ENCODE results near the gene TBC1D21. TPM values are rescaled to one million over a fixed set of nuclear protein-coding genes. Genes with fewer than 3 reads are reported as not detected.

TBC1D21 gene
- total and polyA plus RNA-seq, 2 of the 4 experiments (the other 2 are of a cell fraction) = not detected

GRCh38 chr15:73922186-73923151 lies 49.1 kb downstream of the TBC1D21 start (continued):
- TF ChIP-seq, protein P1, sequence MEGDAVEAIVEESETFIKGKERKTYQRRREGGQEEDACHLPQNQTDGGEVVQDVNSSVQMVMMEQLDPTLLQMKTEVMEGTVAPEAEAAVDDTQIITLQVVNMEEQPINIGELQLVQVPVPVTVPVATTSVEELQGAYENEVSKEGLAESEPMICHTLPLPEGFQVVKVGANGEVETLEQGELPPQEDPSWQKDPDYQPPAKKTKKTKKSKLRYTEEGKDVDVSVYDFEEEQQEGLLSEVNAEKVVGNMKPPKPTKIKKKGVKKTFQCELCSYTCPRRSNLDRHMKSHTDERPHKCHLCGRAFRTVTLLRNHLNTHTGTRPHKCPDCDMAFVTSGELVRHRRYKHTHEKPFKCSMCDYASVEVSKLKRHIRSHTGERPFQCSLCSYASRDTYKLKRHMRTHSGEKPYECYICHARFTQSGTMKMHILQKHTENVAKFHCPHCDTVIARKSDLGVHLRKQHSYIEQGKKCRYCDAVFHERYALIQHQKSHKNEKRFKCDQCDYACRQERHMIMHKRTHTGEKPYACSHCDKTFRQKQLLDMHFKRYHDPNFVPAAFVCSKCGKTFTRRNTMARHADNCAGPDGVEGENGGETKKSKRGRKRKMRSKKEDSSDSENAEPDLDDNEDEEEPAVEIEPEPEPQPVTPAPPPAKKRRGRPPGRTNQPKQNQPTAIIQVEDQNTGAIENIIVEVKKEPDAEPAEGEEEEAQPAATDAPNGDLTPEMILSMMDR (conservative IDR thresholded peaks at IDR 0.05; ENCODE audit: low read depth, low read length) = no peak

- H3K4me1 ChIP-seq (ENCODE audit: control insufficient read depth, insufficient read depth, low read length) = peaks cover 45% of the 10 kb centered on the region
Observed at GRCh38 chr15:73923156-73923487, 49.8 kb downstream of the TBC1D21 start.

More at GRCh38 chr15:73923156-73923487, 49.8 kb downstream of the TBC1D21 start:
- Histone ChIP-seq H3K36me3 (ENCODE audit: control insufficient read depth, insufficient read depth, low read length) (peaks cover 5% of the 10 kb centered on the region), H2AK9ac (replicated peaks; ENCODE audit: low read depth, low read length, poor library complexity) (peak overlapping the region; percentile 82), H3K4me3 (ENCODE audit: insufficient read depth, low read depth, low read length) (no peak overlapping the region), H3K27ac (ENCODE audit: insufficient read depth, low read length) (peak overlapping the region; percentile 91), H4K5ac (ENCODE audit: low read depth, low read length) (peak overlapping the region; percentile 81), H3K18ac (ENCODE audit: low read depth, low read length) (peak overlapping the region; percentile 76), H3K56ac (ENCODE audit: extremely low read depth, insufficient read depth, low read length) (peak overlapping the region; percentile 87; the same call in 1 of the 2 replicates), H4K20me1 (ENCODE audit: insufficient read depth, low read length) (peaks cover 3% of the 10 kb centered on the region), H2BK120ac (ENCODE audit: low read depth, low read length) (peak overlapping the region; percentile 99), H3K27me3 (ENCODE audit: control insufficient read depth, insufficient read depth, low read length) (no peaks in the 10 kb centered on the region), H3K9me1 (ENCODE audit: insufficient read depth, low read length) (peaks cover 28% of the 10 kb centered on the region), H2BK5ac (ENCODE audit: low read depth, low read length, poor library complexity, severe bottlenecking) (peak overlapping the region; percentile 93), H3K14ac (replicated peaks; ENCODE audit: low read depth, low read length) (peak overlapping the region; percentile 82), H3K23ac (ENCODE audit: low read depth, low read length) (peak overlapping the region; percentile 94), H2AFZ (replicated peaks; ENCODE audit: low read length, poor library complexity) (peak overlapping the region; percentile 83), H4K8ac (ENCODE audit: low read depth in 2 of 2, low read length in 2 of 2) (peak overlapping the region; percentile 96 to 98), H2BK20ac (ENCODE audit: low read depth, low read length) (peak overlapping the region; percentile 99), H4K91ac (ENCODE audit: insufficient read depth, low read depth, low read length) (peak overlapping the region; percentile 100), H3K4me2 (ENCODE audit: low read depth, low read length) (peak overlapping the region; percentile 37), H3K4ac (ENCODE audit: low read depth, low read length) (peak overlapping the region; percentile 100), H2AK5ac (ENCODE audit: low read depth, low read length) (peak overlapping the region; percentile 99), H3K9ac (ENCODE audit: low read depth, low read length) (peak overlapping the region; percentile 54), H2BK15ac (ENCODE audit: low read depth, low read length) (peak overlapping the region; percentile 98), H3K79me1 (ENCODE audit: low read depth in 1 of 2, low read length in 2 of 2) (peaks cover 48 to 76% of the 10 kb centered on the region in 2 experiments), H3K9me3 (ENCODE audit: control insufficient read depth, insufficient read depth, low read length) (no peaks in the 10 kb centered on the region)
- TF ChIP-seq, protein P1 (conservative IDR thresholded peaks at IDR 0.05; ENCODE audit: low read depth, low read length) = no peak
- no peak for TF ChIP-seq MAFK (IDR thresholded peaks at IDR 0.05; ENCODE audit: low read depth, low read length)
- no peak for TF ChIP-seq SMC3 (IDR thresholded peaks at IDR 0.05; ENCODE audit: low read depth, low read length)
- no peak for TF ChIP-seq POLR2A (IDR thresholded peaks at IDR 0.05; ENCODE audit: low read depth, low read length)
- TF ChIP-seq ELK1 (IDR thresholded peaks at IDR 0.05; ENCODE audit: borderline replicate concordance, low read depth, low read length) = no peak
- dilution Hi-C loops (cut with HindIII; ENCODE audit: low sequenced_read_pairs, unreplicated experiment) (no loop called here), intact Hi-C loops (cut with micrococcal nuclease) (no loop called here), in situ Hi-C loops (cut with MboI; ENCODE audit: low sequenced_read_pairs) (no loop called here)
- DNase-seq (no peak), ATAC-seq (ENCODE audit: low read depth) (no peak)
- CTCF ChIA-PET = interaction anchor here (0.7 to 1.0 kb wide), 2 partner anchors 25 to 41 kb away, joined by 3 read pairs; no protein-coding TSS in a partner anchor
- BruUV-seq (replicated peaks) = no TSS peak
- 14% methylated on average over 1 of the region's 7 CpGs; no CpG with 5 or more reads in 1 of the 2 experiments for WGBS, 2 experiments (ENCODE audit: extremely low coverage in 2 of 2, insufficient read length in 1 of 2)
- POLR2A ChIA-PET (ENCODE audit: unreplicated experiment) = no interaction called here

All from IMR-90 (cell line).